22Rv1 (cell line): ENCODE results near the gene FHOD3.

ENCODE experiments used
- CTCF ChIP-seq: fragments of 450-650 bp; IDR thresholded peaks from 2 replicates; pipeline ENCODE4 v1.5.1; 2017; ENCODE audit warnings: mild to moderate bottlenecking
- ZFX ChIP-seq: fragments of 450-650 bp; IDR thresholded peaks from 2 replicates; pipeline ENCODE4 v1.6.1; 2017; ENCODE audit warnings: antibody characterized with exemption, borderline replicate concordance

GRCh38 chr18:36365836-36366775 lies 68.6 kb downstream of the FHOD3 start:
- TF ChIP-seq CTCF (no peak), ZFX (no peak)
